Ishikawa (cell line): Measurements from ENCODE around the gene GLYATL1.

Source experiments
- CEBPB ChIP-seq: IDR thresholded peaks from 2 replicates; pipeline ENCODE4 v1.6.1; 2012
- CREB1 ChIP-seq: IDR thresholded peaks from 2 replicates; pipeline ENCODE4 v1.6.1; 2012; ENCODE audit warnings: low read depth
- EGR1 ChIP-seq: IDR thresholded peaks from 2 replicates; pipeline ENCODE4 v1.6.1; 2012
- EP300 ChIP-seq: IDR thresholded peaks from 2 replicates; pipeline ENCODE4 v1.6.1; 2012; ENCODE audit warnings: borderline replicate concordance
- FOXM1 ChIP-seq: IDR thresholded peaks from 2 replicates; pipeline ENCODE4 v1.6.1; 2012; ENCODE audit warnings: low read depth, borderline replicate concordance
- NFIC ChIP-seq: IDR thresholded peaks from 2 replicates; pipeline ENCODE4 v1.6.1; 2012
- RAD21 ChIP-seq: IDR thresholded peaks from 2 replicates; pipeline ENCODE4 v1.6.1; 2012; ENCODE audit warnings: low read depth
- TAF1 ChIP-seq: IDR thresholded peaks from 2 replicates; pipeline ENCODE4 v1.6.1; 2012; ENCODE audit warnings: low read depth, mild to moderate bottlenecking
- TCF12 ChIP-seq: IDR thresholded peaks from 2 replicates; pipeline ENCODE4 v1.6.1; 2012; ENCODE audit warnings: low read depth
- TEAD4 ChIP-seq: IDR thresholded peaks from 2 replicates; pipeline ENCODE4 v1.6.1; 2012
- USF1 ChIP-seq: IDR thresholded peaks from 2 replicates; pipeline ENCODE4 v1.6.1; 2012
- YY1 ChIP-seq: IDR thresholded peaks from 2 replicates; pipeline ENCODE4 v1.6.1; 2012; ENCODE audit warnings: low read depth
- ZBTB7A ChIP-seq: IDR thresholded peaks from 2 replicates; pipeline ENCODE4 v1.6.1; 2012; ENCODE audit warnings: low read depth
- TF ChIP-seq, protein P1 (sequence below): IDR thresholded peaks from 2 replicates; pipeline ENCODE4 v1.6.1; 2012; ENCODE audit warnings: low read depth, mild to moderate bottlenecking
- TF ChIP-seq, protein P2 (sequence below): IDR thresholded peaks from 2 replicates; pipeline ENCODE4 v1.6.1; 2012

GLYATL1 gene

GRCh38 chr11:58999291-58999680, 60.0 kb downstream of the GLYATL1 start:
- no peak for TF ChIP-seq EP300
- no peak for TF ChIP-seq EGR1
- TF ChIP-seq NFIC = no peak
- TF ChIP-seq, protein P1, sequence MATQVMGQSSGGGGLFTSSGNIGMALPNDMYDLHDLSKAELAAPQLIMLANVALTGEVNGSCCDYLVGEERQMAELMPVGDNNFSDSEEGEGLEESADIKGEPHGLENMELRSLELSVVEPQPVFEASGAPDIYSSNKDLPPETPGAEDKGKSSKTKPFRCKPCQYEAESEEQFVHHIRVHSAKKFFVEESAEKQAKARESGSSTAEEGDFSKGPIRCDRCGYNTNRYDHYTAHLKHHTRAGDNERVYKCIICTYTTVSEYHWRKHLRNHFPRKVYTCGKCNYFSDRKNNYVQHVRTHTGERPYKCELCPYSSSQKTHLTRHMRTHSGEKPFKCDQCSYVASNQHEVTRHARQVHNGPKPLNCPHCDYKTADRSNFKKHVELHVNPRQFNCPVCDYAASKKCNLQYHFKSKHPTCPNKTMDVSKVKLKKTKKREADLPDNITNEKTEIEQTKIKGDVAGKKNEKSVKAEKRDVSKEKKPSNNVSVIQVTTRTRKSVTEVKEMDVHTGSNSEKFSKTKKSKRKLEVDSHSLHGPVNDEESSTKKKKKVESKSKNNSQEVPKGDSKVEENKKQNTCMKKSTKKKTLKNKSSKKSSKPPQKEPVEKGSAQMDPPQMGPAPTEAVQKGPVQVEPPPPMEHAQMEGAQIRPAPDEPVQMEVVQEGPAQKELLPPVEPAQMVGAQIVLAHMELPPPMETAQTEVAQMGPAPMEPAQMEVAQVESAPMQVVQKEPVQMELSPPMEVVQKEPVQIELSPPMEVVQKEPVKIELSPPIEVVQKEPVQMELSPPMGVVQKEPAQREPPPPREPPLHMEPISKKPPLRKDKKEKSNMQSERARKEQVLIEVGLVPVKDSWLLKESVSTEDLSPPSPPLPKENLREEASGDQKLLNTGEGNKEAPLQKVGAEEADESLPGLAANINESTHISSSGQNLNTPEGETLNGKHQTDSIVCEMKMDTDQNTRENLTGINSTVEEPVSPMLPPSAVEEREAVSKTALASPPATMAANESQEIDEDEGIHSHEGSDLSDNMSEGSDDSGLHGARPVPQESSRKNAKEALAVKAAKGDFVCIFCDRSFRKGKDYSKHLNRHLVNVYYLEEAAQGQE = no peak
- no peak for TF ChIP-seq FOXM1
- TF ChIP-seq USF1 = no peak
- no peak for TF ChIP-seq CREB1
- TF ChIP-seq TAF1 = no peak
- TF ChIP-seq TEAD4 = no peak
- no peak for TF ChIP-seq ZBTB7A
- TF ChIP-seq RAD21 = no peak
- TF ChIP-seq YY1 = no peak
- TF ChIP-seq TCF12 = no peak
- TF ChIP-seq, protein P2, sequence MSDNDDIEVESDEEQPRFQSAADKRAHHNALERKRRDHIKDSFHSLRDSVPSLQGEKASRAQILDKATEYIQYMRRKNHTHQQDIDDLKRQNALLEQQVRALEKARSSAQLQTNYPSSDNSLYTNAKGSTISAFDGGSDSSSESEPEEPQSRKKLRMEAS = no peak
- no peak for TF ChIP-seq CEBPB

GRCh38 chr11:59000003-59000402, 60.7 kb downstream of the GLYATL1 start:
- TF ChIP-seq, protein P1 = no peak
- TF ChIP-seq FOXM1 (no peak), TAF1 (no peak)
